OCI-LY7 (cell line): ENCODE data around the gene CFAP61.

ENCODE experiments used
- CTCF ChIP-seq: fragments of 200-600 bp; sonication (generic); conservative IDR thresholded peaks from 2 replicates; pipeline ENCODE4 v1.5.1; 2014; ENCODE audit warnings: mild to moderate bottlenecking, antibody characterized with exemption, low read length, moderate library complexity, mixed read lengths
- EZH2phosphoT487 ChIP-seq: fragments of 200-600 bp; sonication (generic); IDR thresholded peaks from 2 replicates; pipeline ENCODE4 v1.6.1; 2018; ENCODE audit warnings: low read depth, borderline replicate concordance, mild to moderate bottlenecking, mixed run types, antibody characterized with exemption, low read length, moderate library complexity, mixed read lengths

- TF ChIP-seq CTCF (no peak), EZH2phosphoT487 (no peak)
Observed at GRCh38 chr20:20038586-20038985, 13.7 kb upstream of the CFAP61 start.
